ENCODE data around the gene CCDC192.

Gene CCDC192

DNA sequence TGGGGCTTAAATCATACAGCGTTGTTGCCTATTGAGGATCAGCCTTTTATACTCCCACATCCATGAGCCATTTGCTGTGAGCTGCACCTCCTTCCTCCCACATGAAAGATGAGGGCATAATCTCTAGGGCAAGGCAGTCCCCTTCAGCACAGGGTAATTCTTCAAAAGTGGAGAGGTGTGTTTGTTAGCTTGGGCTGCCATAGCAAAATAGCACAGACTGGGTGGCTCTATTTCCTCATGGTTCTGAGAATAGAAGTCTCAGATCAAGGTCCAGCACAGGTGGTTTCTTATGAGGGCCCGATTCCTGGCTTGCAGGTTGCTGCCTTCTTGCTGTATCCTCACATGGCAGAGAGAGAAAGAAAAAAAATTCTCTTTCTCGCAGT, 258.6 kb downstream of the CCDC192 start:
- no peak for DNase-seq

DNA sequence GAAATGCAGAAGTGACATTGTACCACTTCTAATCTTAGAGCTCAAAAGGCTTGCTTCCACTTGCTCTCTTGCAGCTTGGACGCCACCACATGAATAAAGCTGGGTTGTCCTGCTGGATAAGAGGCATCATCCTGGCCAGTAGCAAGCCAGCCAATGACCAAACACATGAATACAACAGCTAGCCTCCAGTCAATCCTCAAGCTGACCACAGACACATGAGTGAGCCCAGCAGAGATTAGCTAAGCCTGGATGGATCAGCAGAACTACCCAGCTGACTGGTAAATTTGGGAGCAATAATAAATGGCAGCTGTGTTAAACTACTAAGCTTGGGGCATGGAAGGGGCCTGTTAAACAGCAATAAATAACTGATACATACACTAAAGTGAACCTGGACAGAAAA, 259.3 kb downstream of the CCDC192 start:
- DNase-seq: no peak

DNA sequence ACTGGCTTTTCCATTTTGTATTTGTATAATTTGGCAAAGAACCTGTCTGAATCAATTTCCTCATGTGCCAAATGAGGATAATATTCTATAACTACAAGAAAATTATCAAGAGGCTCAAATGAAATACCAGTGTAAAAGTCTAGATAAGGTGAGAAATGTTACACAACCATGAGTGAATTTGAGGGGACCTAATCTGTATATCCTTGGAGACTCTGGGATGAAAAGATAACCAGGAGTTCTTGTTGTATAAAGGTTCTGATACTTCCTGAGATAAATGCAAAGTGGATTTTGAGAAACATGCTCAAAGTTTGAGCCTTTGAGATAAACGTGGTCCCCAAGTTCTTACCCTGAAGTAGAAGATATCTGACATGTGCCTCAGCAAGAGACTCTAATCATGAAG, 260.0 kb downstream of the CCDC192 start:
- DNase-seq: no peak

- no peak for DNase-seq
Measured at GRCh38 chr5:127963931-127964330, 260.7 kb downstream of the CCDC192 start.

- DNase-seq: no peak
Measured at GRCh38 chr5:127967323-127967982, 264.3 kb downstream of the CCDC192 start.

DNA sequence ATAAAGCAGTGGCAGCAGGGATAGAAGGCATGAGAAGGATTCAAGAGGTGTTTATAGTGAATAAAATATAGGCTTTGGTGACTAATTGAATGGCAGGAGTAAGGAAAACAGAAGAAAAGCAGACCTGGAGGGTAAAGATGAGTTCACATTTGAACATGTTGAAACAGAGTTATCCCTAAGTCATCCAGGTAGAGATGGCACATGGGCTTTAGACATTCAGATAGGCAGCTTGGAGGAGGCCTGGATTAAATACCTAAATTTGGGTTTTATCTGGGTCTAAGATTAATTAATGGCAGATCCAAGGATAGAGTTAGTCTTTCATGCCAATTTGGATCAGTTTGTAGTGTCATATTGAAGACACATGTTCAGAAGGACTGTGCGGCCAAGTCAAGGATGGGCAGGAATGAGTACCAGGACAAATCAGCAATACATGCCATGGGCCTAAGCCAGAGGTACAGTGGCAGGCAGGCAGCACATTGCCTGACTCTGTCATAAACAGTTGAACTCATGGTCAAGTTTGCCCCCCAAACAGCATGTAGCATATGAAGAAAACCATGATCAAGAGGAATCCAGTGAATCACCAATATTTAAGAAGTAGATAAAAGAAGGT, 264.9 kb downstream of the CCDC192 start:
- DNase-seq: no peak

GRCh38 chr5:127969002-127969401, 265.8 kb downstream of the CCDC192 start:
- DNase-seq: no peak

DNA sequence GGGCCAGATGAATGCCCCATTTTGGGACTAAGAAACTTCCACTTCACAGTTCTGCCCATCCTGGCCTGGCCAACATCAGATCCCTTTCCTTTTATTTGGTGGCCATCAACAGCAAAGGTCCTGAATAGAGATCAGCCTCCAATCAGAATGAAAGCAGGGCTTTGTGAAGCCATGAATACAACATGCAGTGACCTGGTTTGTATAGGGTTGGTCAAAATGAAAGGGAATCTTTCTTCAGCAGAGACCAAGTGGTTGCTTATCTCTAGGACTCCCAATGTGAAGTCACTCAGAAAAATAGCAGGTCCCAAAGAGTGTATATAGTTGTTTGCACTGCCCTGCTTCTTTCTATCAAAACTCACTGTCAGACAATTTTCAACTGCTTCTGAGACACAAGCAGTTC, 266.5 kb downstream of the CCDC192 start:
- no peak for DNase-seq

GRCh38 chr5:127970081-127970480, 266.9 kb downstream of the CCDC192 start:
- no peak for DNase-seq

GRCh38 chr5:127970854-127971425, 267.7 kb downstream of the CCDC192 start:
- DNase-seq: no peak

DNA sequence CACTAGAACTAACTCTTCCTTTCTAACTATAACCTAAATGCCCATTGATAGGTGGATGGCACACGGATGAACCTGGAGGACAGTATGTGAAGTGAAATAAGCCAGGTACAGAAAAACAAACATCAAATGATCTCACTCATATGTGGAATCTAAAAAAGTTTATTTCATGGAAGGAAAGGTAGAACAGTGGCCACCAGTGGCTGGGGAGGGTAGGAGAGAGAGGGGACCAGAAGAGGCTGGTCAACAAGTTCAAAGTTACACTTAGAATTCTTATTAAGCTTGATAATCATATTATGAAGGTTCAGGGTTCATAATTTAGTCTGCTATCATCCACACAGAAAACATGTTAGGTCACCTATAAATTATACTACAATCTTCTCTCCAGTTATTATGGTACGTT, 272.8 kb downstream of the CCDC192 start:
- no peak for DNase-seq

- no peak for DNase-seq
Measured at GRCh38 chr5:127976525-127976924, 273.3 kb downstream of the CCDC192 start.

DNA sequence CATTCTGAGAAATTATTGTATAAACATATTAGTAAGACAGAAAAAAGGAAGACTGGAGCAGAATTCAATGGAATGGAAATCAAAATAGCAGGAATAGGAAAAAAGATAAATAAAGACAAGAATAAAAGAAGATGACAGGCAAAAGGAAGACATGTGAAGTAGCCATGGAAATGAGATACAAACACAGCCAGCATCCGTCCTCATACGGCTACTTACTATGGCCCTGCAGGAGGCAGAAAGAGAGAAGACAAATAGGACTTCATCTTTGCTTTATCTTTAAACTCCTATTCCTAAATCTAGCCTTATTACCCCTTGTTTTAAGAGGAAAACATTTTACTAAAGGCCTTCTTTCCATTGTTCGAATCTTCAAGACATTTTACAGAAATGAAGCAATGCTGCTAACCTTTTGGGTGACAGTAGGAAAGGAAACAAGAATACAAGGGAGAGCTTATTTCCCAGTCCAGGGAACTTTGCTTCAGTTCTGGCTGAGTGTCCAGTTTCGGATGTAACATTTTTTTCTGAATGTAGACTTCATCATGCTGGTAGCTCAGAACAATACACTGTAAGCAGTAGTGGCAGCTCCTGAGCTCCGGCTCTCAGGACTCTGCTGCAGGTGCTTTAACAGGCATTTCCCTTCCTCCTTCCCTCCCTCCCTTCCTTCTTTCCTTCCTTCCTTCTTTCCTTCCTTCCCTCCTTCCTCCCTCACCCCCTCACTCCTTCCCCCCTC, 274.0 kb downstream of the CCDC192 start:
- no peak for DNase-seq

- DNase-seq: no peak
Measured at GRCh38 chr5:127978738-127979300, 275.6 kb downstream of the CCDC192 start.

GRCh38 chr5:127979475-127979874, 276.3 kb downstream of the CCDC192 start:
- no peak for DNase-seq

DNA sequence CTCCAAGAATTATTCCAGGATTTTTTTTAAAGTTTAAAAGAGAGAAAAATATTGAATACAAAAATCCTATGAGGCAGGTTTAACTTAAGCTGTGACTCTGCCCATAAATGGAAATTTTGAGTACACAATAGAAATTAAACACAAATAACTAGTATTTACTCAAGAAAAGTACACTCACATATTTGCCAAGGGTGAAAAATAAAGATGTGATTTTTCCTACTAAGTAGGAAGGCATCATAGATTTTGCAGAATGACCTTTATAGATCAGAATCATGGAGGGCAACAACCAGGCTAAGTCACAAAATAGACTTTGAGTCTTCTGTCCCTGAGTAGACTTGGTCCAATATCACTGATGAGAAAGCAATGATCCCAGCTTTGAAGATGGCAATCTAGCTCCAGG, 277.7 kb downstream of the CCDC192 start:
- DNase-seq: no peak

- no peak for DNase-seq
Measured at GRCh38 chr5:127981498-127981897, 278.3 kb downstream of the CCDC192 start.

DNA sequence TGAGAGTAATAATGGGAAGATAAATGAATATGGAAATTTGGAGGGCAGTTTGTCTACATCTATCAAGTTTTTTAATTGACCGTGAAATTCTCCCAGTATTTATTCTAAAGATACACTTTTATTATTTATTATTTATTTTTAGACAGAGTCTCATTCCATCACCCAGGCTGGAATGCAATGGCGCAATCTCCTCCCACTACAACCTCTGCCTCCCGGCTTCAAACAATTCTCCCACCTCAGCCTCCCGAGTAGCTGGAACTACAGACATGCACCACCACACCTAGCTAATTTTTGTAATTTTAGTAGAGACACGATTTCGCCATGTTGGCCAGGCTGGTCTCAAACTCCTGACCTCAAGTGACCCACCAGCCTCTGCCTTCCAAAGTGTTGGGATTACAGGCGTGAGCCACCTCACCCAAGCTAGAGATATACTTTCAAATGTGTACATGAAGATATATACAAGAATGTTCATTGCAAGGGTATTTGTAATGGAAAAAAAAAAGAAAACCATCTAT, 282.7 kb downstream of the CCDC192 start:
- DNase-seq: no peak

GRCh38 chr5:127987354-127988145, 284.4 kb downstream of the CCDC192 start:
- DNase-seq: no peak

DNA sequence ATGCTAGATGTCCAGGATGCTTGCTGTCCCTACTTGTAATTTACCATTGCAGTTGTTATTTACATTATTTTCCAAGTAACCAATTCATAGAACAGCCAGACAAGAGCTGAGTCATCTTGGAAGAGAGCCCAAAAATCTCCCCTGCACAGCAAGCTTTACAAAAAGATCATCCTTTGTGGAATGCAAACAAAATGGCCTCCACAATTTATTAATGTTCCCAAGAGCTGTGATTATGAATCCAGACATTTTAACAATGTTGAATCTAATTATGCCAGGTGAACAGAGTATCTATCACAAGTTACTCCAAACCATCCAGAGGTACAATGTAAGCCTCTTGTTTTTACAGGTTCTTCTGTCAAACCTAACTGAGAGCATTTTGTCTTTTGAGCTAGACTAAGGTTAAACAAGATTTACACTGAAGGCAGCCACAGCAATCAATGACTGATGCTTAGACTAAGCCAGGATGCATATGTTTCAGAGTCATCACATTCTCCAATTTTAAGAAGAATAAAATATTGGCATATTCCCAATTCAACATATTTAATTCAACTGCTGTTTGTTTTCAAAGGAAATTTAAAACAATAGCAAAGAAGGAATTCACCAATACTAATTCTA, 285.1 kb downstream of the CCDC192 start:
- no peak for DNase-seq

All from CD4-positive, alpha-beta T cell treated with Interleukin-4 for 4 hours (primary cell).